Measurements from ENCODE around the gene LSS.

GRCh38 chr21:46146856-46147255 lies 81.7 kb downstream of the LSS start:
- TF ChIP-seq REST (IDR thresholded peaks at IDR 0.05; ENCODE audit: borderline replicate concordance): no peak
- no peak for TF ChIP-seq EZH2 (IDR thresholded peaks at IDR 0.05; ENCODE audit: borderline replicate concordance, insufficient read depth, low read length, poor library complexity, severe bottlenecking)
- no peak for TF ChIP-seq CTCF (IDR thresholded peaks at IDR 0.05; ENCODE audit: poor library complexity, severe bottlenecking)
- no peak for TF ChIP-seq EP300 (conservative IDR thresholded peaks at IDR 0.05; ENCODE audit: poor library complexity, severe bottlenecking)
- no peak for TF ChIP-seq RAD21 (conservative IDR thresholded peaks at IDR 0.05)
- TF ChIP-seq MXI1 (conservative IDR thresholded peaks at IDR 0.05; ENCODE audit: poor library complexity, severe bottlenecking): no peak
- TF ChIP-seq POLR2AphosphoS5 (IDR thresholded peaks at IDR 0.05): no peak
- no peak for TF ChIP-seq TAF1 (IDR thresholded peaks at IDR 0.05; ENCODE audit: low read depth)
- no peak for TF ChIP-seq SMC3 (conservative IDR thresholded peaks at IDR 0.05; ENCODE audit: poor library complexity)

Measured in neural cell (in vitro differentiated cells).